B cell (primary cell): Measurements from ENCODE around the gene GRID1. TPM values are rescaled to one million over a fixed set of nuclear protein-coding genes. Genes with fewer than 3 reads are reported as not detected.

Source experiments
- ATAC-seq: fragments of 200-7000 bp; cut with Tn5 transposase; one replicate; pipeline ENCODE4 v1.10.0; 2021; ENCODE audit warnings: low read depth, mild to moderate bottlenecking, moderate number of reproducible peaks, moderate library complexity
- CTCF ChIA-PET: fragments of 350-600 bp; sonication (Branson Sonifier 250); formaldehyde crosslinking; loops from one replicate; lab custom pipeline; 2021; ENCODE audit warnings: antibody characterized with exemption, inconsistent platforms; lab: Charles Lee
- POLR2A ChIA-PET: fragments of 350-600 bp; sonication (Branson Sonifier 250); formaldehyde crosslinking; loops from one replicate; lab custom pipeline; 2021; ENCODE audit warnings: antibody characterized with exemption; lab: Charles Lee
- DNase-seq: peaks from one replicate; pipeline ENCODE4 v3.0.0; 2013
- H2AFZ ChIP-seq: 2 replicates; pipeline ENCODE4 v1.6.1; 2012; ENCODE audit warnings: mild to moderate bottlenecking, low read depth, low read length; ENCODE audit not compliant: insufficient read depth, poor library complexity, severe bottlenecking
- H3K27ac ChIP-seq, 2 donors: 1 replicate in 1 of 2; 2 replicates in 1 of 2; pipeline ENCODE4 v1.5.1; 2012 to 2013; ENCODE audit warnings: low read length in 2 of 2, mild to moderate bottlenecking in 2 of 2, moderate library complexity in 1 of 2
- H3K27me3 ChIP-seq, 4 experiments: fragments of 200-600 bp in 1 of 4; sonication (generic) in 1 of 4; replicated peaks in 1 of 4; 1 replicate in 2 of 4; 2 replicates in 2 of 4; pipeline versions ENCODE4 v1.6.1 to v1.7.0; 2013 to 2016; ENCODE audit warnings: low read length in 3 of 4, mild to moderate bottlenecking in 2 of 4, mixed read lengths in 1 of 4, moderate library complexity in 1 of 4; ENCODE audit not compliant: insufficient read depth in 4 of 4, control insufficient read depth in 3 of 4; ENCODE audit errors: control extremely low read depth in 1 of 4
- H3K36me3 ChIP-seq, 2 experiments: replicated peaks in 1 of 2; 1 replicate in 1 of 2; 2 replicates in 1 of 2; pipeline versions ENCODE4 v1.6.1 to v1.7.1; 2013; ENCODE audit warnings: low read length in 1 of 2; ENCODE audit not compliant: insufficient read depth in 2 of 2, control insufficient read depth in 1 of 2; ENCODE audit errors: control extremely low read depth in 1 of 2, extremely low read depth in 1 of 2
- H3K4me1 ChIP-seq, 2 donors: fragments of 200-600 bp in 1 of 2; sonication (generic) in 1 of 2; 1 replicate in 1 of 2; 2 replicates in 1 of 2; pipeline versions ENCODE4 v1.5.1 to v1.6.1; 2013 to 2017; ENCODE audit warnings: low read length in 2 of 2; ENCODE audit not compliant: control insufficient read depth in 2 of 2, insufficient read depth in 2 of 2
- H3K4me2 ChIP-seq: replicated peaks from 2 replicates; pipeline ENCODE3; 2012; ENCODE audit warnings: mild to moderate bottlenecking, low read depth, low read length; ENCODE audit not compliant: poor library complexity, severe bottlenecking
- H3K4me3 ChIP-seq, 5 experiments: fragments of 200-600 bp in 1 of 5; sonication (generic) in 1 of 5; 1 replicate in 3 of 5; 2 replicates in 2 of 5; pipeline versions ENCODE4 v1.5.1 to v1.7.0; 2011 to 2016; ENCODE audit warnings: low read length in 4 of 5, mild to moderate bottlenecking in 4 of 5, low read depth in 2 of 5, control low read depth in 1 of 5, moderate library complexity in 1 of 5; ENCODE audit not compliant: insufficient read depth in 1 of 5; ENCODE audit errors: control extremely low read depth in 1 of 5, extremely low read depth in 1 of 5
- H3K79me2 ChIP-seq: fragments of 200-600 bp; sonication (generic); one replicate; pipeline ENCODE4 v1.6.0; 2016; ENCODE audit warnings: low read length; ENCODE audit not compliant: control insufficient read depth, insufficient read depth
- H3K9ac ChIP-seq: fragments of 200-600 bp; sonication (generic); 2 replicates; pipeline ENCODE4 v1.6.1; 2017; ENCODE audit warnings: mild to moderate bottlenecking, low read length, moderate library complexity
- H3K9me3 ChIP-seq, 3 donors: one replicate each; pipeline versions ENCODE4 v1.6.1 to v1.7.1; 2013; ENCODE audit warnings: low read length in 2 of 3; ENCODE audit not compliant: control insufficient read depth in 2 of 3, insufficient read depth in 1 of 3; ENCODE audit errors: control extremely low read depth in 1 of 3
- H4K20me1 ChIP-seq: 2 replicates; pipeline ENCODE4 v1.6.0; 2012; ENCODE audit warnings: mild to moderate bottlenecking, low read length; ENCODE audit not compliant: insufficient read depth, control insufficient read depth, poor library complexity, severe bottlenecking
- H3K27ac Mint-ChIP-seq: one replicate; pipeline ENCODE4 v1.8.0; 2021; ENCODE audit warnings: mixed read lengths
- H3K27me3 Mint-ChIP-seq: one replicate; pipeline ENCODE4 v1.8.0; 2021; ENCODE audit warnings: mixed read lengths
- H3K4me1 Mint-ChIP-seq: one replicate; pipeline ENCODE4 v1.8.0; 2021; ENCODE audit warnings: mixed read lengths
- H3K4me3 Mint-ChIP-seq: one replicate; pipeline ENCODE4 v1.8.0; 2021; ENCODE audit warnings: mixed read lengths
- H3K9me3 Mint-ChIP-seq: one replicate; pipeline ENCODE4 v1.8.0; 2022; ENCODE audit warnings: mixed read lengths; ENCODE audit not compliant: insufficient read depth
- EZH2 ChIP-seq: IDR thresholded peaks from 2 replicates; pipeline ENCODE4 v1.6.1; 2012; ENCODE audit warnings: borderline replicate concordance, low read depth, mild to moderate bottlenecking, moderate library complexity, low read length; ENCODE audit not compliant: insufficient read depth, poor library complexity, severe bottlenecking
- WGBS: methylation state at CpG from one replicate; pipeline ENCODE4 v1.1.5; 2013; ENCODE audit warnings: missing lambda C conversion rate; ENCODE audit not compliant: insufficient coverage; 5-methylcytosine and 5-hydroxymethylcytosine counted together
- intact Hi-C: fragments of 100-400 bp; cut with micrococcal nuclease; formaldehyde crosslinking; loops from one replicate; pipeline ENCODE4 v1.10.0; 2022
- polyA plus RNA-seq: library from polyadenylated mRNA; depleted of rRNA; stranded (reverse); fragments of >200 nt; gene quantifications from 2 replicates; pipeline ENCODE4 v1.2.3, GENCODE V29; 2012
- total RNA-seq, 2 donors: library from RNA; stranded (reverse); fragments of 120-200 nt in 1 of 2; gene quantifications; 1 replicate in 1 of 2; 2 replicates in 1 of 2; pipeline versions ENCODE4 v1.2.3 to v1.2.4, GENCODE V29; 2013 to 2022
- TF ChIP-seq, protein P1 (sequence below): fragments of 200-600 bp; IDR thresholded peaks from one replicate; pipeline ENCODE4 v1.8.0; 2022; ENCODE audit warnings: antibody characterized with exemption, mild to moderate bottlenecking

The GRID1 gene
- total and polyA plus RNA-seq, 2 donors (not counting 1 experiment from before 2014, with no cell fraction given): not detected

GRCh38 chr10:85925201-85925750, 441.3 kb downstream of the GRID1 start:
- H3K4me3 Mint-ChIP-seq: no peak overlapping the region
- TF ChIP-seq, protein P1, sequence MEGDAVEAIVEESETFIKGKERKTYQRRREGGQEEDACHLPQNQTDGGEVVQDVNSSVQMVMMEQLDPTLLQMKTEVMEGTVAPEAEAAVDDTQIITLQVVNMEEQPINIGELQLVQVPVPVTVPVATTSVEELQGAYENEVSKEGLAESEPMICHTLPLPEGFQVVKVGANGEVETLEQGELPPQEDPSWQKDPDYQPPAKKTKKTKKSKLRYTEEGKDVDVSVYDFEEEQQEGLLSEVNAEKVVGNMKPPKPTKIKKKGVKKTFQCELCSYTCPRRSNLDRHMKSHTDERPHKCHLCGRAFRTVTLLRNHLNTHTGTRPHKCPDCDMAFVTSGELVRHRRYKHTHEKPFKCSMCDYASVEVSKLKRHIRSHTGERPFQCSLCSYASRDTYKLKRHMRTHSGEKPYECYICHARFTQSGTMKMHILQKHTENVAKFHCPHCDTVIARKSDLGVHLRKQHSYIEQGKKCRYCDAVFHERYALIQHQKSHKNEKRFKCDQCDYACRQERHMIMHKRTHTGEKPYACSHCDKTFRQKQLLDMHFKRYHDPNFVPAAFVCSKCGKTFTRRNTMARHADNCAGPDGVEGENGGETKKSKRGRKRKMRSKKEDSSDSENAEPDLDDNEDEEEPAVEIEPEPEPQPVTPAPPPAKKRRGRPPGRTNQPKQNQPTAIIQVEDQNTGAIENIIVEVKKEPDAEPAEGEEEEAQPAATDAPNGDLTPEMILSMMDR: no peak
- no peak for TF ChIP-seq EZH2

GRCh38 chr10:85924382-85925102, 442.1 kb downstream of the GRID1 start:
- H2AFZ ChIP-seq: no peak overlapping the region
- Mint-ChIP-seq H3K27me3 (peaks cover 26% of the 10 kb centered on the region), H3K4me3 (no peak overlapping the region), H3K9me3 (no peaks in the 10 kb centered on the region), H3K27ac (no peak overlapping the region), H3K4me1 (no peaks in the 10 kb centered on the region)
- ATAC-seq (no peak), DNase-seq (no peak)
- POLR2A ChIA-PET: no interaction called here
- H3K79me2 ChIP-seq: no peaks in the 10 kb centered on the region
- no peaks in the 10 kb centered on the region for H4K20me1 ChIP-seq
- H3K4me2 ChIP-seq: no peak overlapping the region
- intact Hi-C loops: no loop called here
- peaks cover 0 to 5% (median 0%) of the 10 kb centered on the region in 4 experiments for H3K27me3 ChIP-seq
- H3K4me1 ChIP-seq: no peaks in the 10 kb centered on the region
- no peak for TF ChIP-seq EZH2
- TF ChIP-seq, protein P1: no peak
- no peak overlapping the region for H3K4me3 ChIP-seq
- WGBS: 94% methylated on average over 6 of the region's 7 CpGs
- H3K9me3 ChIP-seq: peaks cover 0 to 5% (median 0%) of the 10 kb centered on the region in 3 donors
- no peaks in the 10 kb centered on the region for H3K36me3 ChIP-seq
- no peak overlapping the region for H3K27ac ChIP-seq
- no peak overlapping the region for H3K9ac ChIP-seq
- CTCF ChIA-PET: no interaction called here

More at GRCh38 chr10:85925201-85925750, 441.3 kb downstream of the GRID1 start:
- H3K27ac Mint-ChIP-seq: no peak overlapping the region
- Histone ChIP-seq H3K4me1 (no peaks in the 10 kb centered on the region), H3K27me3 (no peaks in the 10 kb centered on the region), H3K4me3 (no peak overlapping the region), H3K27ac (no peak overlapping the region), H3K36me3 (no peaks in the 10 kb centered on the region), H3K9ac (no peak overlapping the region), H3K9me3 (peaks cover 0 to 5% (median 0%) of the 10 kb centered on the region in 3 donors), H3K79me2 (no peaks in the 10 kb centered on the region), H3K4me2 (no peak overlapping the region), H2AFZ (no peak overlapping the region), H4K20me1 (no peaks in the 10 kb centered on the region)
- peaks cover 22% of the 10 kb centered on the region for H3K27me3 Mint-ChIP-seq
- no peaks in the 10 kb centered on the region for H3K9me3 Mint-ChIP-seq
- 93% methylated on average over 5 of the region's 5 CpGs for WGBS
- intact Hi-C loops: no loop called here
- DNase-seq (no peak), ATAC-seq (no peak)
- ChIA-PET POLR2A (no interaction called here), CTCF (no interaction called here)
- no peaks in the 10 kb centered on the region for H3K4me1 Mint-ChIP-seq
